Epithelial cell of proximal tubule (primary cell): ENCODE data around the gene EXD3. TPM values are rescaled to one million over a fixed set of nuclear protein-coding genes. Genes with fewer than 3 reads are reported as not detected.

Experiments used
- DNase-seq: peaks from one replicate; pipeline ENCODE4 v3.0.0-alpha.2; 2011; ENCODE audit warnings: low read depth
- H3K4me3 ChIP-seq: 2 replicates; pipeline ENCODE4 v1.5.1; 2011; ENCODE audit warnings: low read depth, mild to moderate bottlenecking, low read length
- total RNA-seq: library from RNA; depleted of rRNA; stranded (reverse); fragments of >200 nt; gene quantifications from 2 replicates; pipeline ENCODE4 v1.2.3, GENCODE V29; 2015
- TF ChIP-seq, protein P1 (sequence below): conservative IDR thresholded peaks from 2 replicates; pipeline ENCODE4 v1.5.1; 2012; ENCODE audit warnings: low read depth, mild to moderate bottlenecking, low read length

The EXD3 gene
- total RNA-seq, 1 donor from 2014 or later = 29.2 TPM

DNA sequence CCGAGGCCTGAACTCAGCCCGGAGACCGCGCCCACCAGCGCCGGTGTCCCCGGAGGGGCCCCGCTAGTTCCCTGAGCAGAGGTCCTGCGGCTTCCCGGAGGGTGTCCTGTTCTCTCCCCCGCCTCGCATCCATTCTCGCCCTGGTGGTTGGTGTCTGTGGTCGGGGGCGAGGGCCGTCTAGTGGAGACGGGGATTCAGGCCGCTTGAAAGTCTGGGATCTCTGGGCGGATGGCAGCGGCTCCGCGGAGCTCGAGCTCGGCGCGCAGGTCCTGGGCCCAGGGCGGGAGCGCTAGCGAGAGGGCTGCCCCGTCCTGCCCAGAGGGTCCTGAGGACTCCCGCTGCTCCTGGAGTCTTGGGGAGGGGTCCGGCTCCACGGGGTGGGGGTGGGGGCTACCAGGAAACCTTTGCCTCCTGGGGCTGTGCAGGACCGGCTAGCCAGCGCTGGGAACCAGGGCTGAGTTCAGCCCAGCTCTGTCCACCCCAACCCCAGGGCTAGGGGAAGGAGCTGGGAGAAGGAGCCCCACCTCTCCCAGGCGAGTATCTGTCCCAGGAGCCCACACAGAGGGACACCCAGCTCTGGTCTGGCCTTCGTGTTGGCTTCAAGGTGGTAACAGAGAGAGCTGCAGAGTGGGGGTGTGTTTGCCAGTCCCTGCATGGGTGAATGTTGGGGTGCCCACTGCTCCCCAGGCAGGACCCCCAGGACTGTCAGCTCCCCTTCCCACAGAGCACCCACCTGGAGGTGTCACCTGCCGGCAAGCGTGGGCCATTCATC is 141.4 kb downstream of the EXD3 start:
- no peak overlapping the region for H3K4me3 ChIP-seq
- DNase-seq = no peak
- TF ChIP-seq, protein P1, sequence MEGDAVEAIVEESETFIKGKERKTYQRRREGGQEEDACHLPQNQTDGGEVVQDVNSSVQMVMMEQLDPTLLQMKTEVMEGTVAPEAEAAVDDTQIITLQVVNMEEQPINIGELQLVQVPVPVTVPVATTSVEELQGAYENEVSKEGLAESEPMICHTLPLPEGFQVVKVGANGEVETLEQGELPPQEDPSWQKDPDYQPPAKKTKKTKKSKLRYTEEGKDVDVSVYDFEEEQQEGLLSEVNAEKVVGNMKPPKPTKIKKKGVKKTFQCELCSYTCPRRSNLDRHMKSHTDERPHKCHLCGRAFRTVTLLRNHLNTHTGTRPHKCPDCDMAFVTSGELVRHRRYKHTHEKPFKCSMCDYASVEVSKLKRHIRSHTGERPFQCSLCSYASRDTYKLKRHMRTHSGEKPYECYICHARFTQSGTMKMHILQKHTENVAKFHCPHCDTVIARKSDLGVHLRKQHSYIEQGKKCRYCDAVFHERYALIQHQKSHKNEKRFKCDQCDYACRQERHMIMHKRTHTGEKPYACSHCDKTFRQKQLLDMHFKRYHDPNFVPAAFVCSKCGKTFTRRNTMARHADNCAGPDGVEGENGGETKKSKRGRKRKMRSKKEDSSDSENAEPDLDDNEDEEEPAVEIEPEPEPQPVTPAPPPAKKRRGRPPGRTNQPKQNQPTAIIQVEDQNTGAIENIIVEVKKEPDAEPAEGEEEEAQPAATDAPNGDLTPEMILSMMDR = no peak

DNA sequence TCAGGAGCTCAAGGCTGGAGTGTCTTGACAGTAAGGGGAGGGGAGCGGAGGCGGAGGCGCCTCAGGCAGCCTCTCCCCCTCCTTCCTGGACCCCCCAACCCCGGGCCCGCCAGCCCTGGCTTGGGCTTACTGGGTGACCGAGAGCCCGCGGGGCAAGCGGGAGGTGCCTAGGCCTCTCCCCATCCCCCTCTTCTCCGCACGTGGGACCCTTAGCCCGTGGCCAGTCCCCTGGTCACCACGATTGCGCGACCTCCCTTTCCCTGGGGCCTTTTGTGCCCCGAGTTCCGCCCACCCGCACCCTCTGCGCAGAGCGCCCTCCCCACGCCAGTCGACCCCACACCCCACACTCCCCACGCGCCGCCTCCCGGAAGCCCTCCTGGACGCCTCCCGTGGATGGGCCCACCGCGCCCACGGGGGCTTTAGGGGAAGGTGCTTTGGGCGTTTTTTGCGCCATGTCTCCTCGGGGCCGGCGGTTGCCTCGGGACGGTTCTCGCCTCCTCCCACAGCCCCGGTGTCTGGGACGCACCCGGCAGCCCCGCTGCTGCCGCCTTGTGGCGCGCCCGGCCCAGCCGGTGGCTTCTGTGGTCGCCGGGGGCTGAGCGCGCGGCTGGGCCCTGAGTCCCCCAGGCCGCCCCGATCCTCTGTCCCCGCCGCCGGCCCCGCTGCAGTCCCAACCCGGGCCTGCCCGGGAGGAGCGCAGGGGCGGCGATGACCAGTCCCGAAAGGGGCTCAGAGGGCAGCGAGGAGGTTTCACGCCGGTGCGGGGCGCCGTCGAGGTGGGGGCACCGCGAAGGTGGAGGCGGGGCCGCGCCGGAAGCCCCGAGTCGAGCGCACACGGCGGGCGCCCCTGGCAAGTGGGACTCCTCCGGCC is 142.3 kb downstream of the EXD3 start:
- TF ChIP-seq, protein P1 = no peak
- H3K4me3 ChIP-seq = no peak overlapping the region
- DNase-seq = no peak

DNA sequence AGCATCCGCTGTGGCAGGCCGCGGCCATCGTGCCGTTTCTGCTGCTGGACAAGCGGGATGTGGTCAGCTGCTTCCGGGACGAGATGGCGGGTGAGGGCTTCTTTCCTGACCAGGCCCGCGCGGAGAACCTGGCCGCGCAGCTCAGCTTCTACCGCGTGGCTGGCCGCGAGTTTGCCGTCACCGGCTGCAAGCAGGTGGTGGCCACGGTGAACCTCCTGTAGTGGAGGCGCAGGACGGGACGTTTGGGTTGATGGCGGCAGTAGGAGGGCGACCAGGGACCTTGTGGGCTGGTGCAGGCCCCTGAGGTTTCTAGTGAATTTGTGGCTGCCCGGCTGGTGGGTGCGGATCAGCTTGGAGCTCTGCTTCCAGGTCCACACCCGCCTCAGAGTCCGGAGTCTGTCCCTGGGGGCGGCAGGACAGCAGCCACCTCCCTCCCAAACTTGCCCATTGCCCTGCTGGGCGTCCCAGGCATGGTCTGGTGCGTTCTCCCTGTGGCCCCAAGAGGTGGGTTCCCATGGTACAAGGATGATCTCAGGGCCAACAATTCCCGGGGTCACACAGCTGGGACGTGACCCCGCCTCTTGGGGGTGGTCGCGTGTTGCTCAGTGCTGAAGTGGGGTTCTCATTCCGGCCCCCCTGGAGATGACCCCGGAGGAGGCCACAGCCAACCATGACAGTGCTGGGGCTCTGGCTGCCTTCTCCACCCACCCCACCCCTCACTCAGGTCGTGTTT is 143.1 kb downstream of the EXD3 start:
- no peak overlapping the region for H3K4me3 ChIP-seq
- TF ChIP-seq, protein P1 = no peak
- DNase-seq = no peak

DNA sequence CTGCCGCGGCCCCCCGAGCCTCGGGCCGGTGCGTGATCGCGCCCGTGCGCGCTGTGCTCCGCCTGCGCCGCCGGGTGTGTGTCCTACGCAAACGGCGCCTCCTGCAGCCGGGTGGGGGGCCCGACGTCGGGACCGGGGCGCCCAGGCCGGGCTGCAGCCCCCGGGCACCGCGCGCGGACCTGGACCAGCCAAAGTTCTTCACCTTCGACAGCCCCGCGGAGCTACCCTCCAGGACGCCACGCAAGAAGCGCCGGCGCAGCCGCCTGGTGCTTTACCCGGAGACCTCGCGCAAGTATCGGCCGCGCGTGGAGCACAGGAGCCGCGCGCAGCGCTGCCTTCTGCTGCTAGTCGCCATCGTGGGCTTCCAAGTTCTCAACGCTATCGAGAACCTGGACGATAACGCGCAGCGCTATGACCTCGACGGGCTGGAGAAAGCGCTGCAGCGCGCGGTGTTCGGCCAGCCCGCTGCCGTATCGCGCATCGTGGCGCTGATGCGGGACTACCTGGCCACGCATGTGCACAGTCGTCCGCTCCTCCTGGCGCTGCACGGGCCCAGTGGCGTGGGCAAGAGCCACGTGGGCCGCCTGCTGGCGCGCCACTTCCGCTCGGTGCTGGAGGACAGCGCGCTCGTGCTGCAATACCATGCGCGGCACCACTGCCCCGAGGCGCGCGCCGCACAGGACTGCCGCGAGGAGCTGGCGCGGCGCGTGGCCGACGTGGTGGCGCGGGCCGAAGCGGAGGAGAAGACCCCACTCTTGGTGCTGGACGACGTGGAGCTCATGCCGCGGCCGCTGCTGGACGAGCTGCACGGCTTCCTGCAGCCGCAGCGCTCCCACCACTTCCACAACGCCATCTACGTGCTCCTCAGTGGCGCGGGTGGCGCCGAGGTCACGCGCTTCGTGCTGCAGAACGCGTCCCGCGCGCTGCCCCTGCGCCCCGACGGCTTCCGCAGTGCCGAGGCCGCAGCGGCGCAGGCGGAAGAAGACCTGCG is 143.9 kb downstream of the EXD3 start:
- DNase-seq = no peak
- peak overlapping the region; percentile 69 for H3K4me3 ChIP-seq
- TF ChIP-seq, protein P1 = no peak

DNA sequence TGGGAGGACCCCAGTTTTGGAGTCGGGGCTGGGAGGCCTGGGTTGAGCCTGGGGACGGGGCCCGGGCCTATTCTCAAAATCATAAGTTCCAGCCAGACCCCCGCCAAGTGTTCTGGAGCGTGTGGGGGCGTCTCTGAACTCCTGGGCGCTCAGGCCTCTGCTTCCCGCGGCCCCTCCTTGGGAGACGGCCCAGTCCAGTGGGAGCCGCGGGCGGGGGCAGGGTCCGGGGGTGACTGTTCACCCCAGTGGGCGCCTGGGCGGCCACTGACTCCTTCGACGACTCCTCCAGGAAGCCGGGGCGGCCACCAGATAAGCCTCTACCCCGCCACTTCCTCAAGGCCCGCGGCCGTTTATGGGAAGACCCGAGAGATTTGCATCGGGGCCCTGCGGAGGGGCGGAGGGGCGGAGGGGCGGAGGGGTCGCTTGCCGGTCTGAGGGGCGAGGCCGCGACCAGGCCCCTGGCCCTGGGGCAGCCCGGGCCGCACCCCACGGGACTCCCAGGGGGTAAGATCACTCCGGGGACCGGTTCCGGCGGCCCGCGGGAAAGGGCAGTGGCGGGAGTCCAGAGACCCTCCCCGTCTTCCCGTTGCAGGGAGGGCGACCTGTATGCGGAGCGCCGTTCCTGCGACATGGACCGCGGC is 144.8 kb downstream of the EXD3 start:
- DNase-seq = no peak
- TF ChIP-seq, protein P1 = no peak
- peak overlapping the region; percentile 69 for H3K4me3 ChIP-seq
